Right ventricle myocardium inferior (tissue), 1 donor: Measurements from ENCODE around the gene DEFB110. TPM values are rescaled to one million over a fixed set of nuclear protein-coding genes. Genes with fewer than 3 reads are reported as not detected.

ENCODE experiments used
- ATAC-seq: fragments of 200-7000 bp; cut with Tn5 transposase; one replicate; pipeline ENCODE4 v1.9.1; 2020; ENCODE audit warnings: mild to moderate bottlenecking, moderate library complexity
- DNase-seq: peaks from one replicate; pipeline ENCODE4 v3.0.0; 2021; ENCODE audit errors: missing footprints
- intact Hi-C: fragments of 100-400 bp; cut with DNase I; formaldehyde crosslinking; loops from one replicate; pipeline ENCODE4 v1.11.0; 2022
- long read RNA-seq: library from polyadenylated mRNA; unstranded; transcript quantifications from one replicate; pipeline ENCODE4 v2.0.0, GENCODE V29; 2021
- total RNA-seq: library from RNA; stranded (reverse); fragmentation: NEBNext Ultra II Directional; extraction: Animal tissue kit (Norgen Biotek cat#: 25700); gene quantifications from one replicate; pipeline ENCODE4 v1.2.1, GENCODE V29; 2021
- donor health status: DM: no; HTN: yes; CAD: no; lungs with severe emphysema.

The DEFB110 gene
- total RNA-seq, result not detected
- long read RNA-seq, result 0 reads

DNA sequence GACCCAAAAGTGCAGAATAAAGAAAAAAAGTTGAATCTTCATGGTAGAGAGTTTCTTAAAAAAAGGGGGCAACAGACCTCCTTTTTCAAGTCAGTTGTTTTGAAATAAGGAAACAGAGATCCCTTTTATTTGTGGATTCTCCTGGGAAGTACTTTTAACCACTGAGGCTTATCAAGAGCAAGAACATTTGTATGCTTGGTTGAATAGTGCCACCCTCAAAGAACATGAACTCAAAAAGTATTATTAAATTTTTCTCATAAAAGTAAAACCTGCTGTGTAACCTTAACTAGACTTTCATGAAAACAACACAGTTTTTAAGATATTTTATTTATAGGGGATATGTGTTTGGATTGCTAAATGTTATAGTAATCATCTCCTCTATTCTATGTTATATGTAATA lies at the start of gene DEFB110:
Gene DEFB110, minus strand, starts transcription at position 101 of the 400 bp plus-strand sequence. Its CDS starts 59 bp downstream, at position 42.
- DNase-seq, result no peak
- no peak for ATAC-seq
- intact Hi-C loops, result no loop called here

DNA sequence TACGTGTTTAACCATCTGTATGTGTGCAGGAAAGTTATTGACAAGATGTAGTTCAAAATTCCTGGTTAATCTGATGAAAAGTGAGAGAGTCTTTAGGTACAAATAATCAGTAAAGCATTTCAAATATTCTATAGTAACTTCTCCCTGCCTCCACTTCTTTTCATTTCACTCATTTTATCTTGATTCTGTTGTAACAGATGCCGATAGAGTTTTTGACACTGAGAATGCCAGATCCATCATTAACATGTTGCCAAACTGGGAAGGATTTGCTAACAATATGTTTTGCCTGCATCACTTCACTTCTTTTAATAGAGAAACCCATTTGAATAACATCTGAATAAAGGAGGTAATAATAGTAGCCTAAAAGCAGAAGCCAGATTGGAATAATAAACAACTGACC lies 48.3 kb upstream of the DEFB110 start:
- ATAC-seq (no peak), DNase-seq (no peak)
- intact Hi-C loops, result no loop called here

DNA sequence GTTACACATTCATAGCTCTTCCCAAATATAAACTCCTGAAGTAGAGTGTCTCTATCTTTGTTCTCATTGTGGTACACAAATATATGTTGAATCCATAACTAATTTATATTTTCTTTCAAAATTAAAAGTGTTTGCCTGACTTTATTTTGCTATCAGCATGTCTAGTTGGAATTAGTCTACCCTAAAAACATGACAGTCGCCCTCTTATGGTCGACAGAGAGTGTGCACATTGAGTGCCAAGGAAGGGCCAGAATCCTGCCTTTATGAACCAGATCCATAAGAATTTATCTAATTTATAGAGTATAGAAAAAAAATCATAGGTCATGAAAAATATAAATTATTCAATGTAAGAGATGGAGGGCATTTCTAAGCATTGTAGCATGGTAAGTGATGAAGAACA lies 40.3 kb upstream of the DEFB110 start:
- no peak for ATAC-seq
- intact Hi-C loops, result no loop called here
- no peak for DNase-seq

DNA sequence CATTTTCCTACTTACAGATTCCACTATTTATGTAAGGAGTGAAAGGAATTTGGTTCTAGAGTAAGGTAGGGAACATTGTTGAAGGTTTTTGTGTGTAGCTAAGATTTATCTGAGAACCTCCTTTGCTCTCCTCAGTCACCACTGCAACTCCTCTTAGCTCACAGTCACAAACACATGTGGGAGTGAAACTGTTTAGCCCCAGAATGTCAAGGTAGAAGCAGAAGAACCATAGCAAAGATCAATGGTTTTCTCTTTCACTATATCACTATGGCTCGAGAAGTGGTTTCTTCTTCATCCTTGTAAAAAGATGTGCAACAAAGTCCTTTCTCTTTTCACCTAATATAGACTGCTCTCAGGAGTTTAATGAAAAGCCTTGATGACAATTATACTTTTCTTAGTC lies 34.4 kb upstream of the DEFB110 start:
- no peak for ATAC-seq
- no peak for DNase-seq
- intact Hi-C loops, result no loop called here

DNA sequence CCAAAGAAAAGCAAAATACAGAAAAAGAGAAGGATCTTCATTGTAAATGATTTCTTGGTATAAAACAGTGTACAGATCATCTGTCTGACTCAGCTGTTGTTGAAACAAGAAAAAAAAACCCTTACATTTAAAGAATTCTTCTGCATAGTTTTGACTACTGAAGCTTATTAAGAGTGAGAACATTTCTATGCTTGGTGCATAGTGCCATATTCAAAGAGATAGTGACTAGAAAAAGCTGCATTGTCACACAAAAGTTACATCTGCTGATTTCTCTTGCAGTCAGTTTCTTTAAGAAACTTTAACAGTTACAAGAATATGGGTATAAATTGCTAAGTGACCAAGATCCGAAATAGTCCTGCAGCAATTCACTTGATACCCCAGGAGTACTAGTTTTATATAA lies 28.0 kb upstream of the DEFB110 start, which contains the start of gene DEFB112:
Gene DEFB112, minus strand, starts transcription at position 101 of the 400 bp plus-strand sequence. Its CDS starts 60 bp downstream, at position 41.
- DNase-seq (no peak), ATAC-seq (no peak)
- intact Hi-C loops, result no loop called here

DNA sequence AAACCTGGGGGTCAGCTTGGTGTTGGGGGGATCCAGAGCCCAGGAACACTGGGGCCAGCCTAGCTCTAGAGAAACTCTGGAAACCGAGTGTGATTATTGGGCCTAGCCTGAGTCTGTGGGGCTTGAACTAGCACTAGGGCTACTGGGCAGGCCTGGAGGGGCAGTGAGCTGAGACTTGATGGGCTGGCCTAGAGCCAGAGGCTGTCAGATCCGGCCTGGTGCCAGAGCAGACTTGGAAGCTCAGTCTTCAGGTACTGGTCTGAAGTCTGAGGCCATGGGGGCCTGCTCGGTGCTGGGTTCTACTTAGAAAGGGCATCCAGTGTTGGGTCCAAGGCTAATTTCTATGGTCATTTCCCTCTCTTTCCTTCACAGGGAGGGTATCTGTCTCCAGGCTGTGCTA lies 25.2 kb upstream of the DEFB110 start:
- ATAC-seq (no peak), DNase-seq (no peak)
- intact Hi-C loops, result no loop called here

DNA sequence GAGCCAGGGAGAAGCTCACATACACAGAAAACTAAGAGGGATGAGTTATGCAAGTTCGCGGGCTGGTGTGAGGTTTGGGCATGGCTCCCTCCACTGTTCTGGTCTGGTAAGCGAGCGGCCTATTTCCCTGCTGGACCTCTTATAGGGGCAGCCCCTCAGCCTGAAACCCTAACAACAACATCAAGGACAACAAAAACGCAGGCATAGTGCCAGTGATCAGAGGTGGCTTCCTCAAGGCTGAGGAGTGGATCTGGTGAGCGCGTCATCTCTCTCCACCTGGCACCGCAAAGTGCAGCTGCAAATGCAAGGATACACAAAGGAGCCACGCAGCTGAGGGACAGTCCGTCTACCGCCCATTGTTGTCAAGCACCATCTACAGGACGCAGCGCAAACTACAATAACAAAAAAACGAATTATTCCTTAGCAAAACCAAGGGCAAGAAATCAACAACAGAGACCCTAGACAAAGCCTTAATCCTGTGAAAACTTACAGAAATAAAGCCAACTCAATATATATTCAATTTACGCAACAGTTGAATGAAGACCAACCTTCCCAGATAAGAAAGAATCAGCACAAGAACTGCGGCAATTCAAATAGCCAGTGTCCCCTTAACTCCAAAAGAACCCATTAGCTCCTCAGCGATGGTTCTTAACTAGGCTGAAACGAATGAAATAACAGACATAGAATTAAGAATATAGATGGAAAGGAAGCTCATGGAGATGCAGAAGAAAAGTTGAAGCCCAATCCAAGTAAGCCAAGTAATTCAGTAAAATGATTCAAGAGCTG lies 9.2 kb upstream of the DEFB110 start:
- no peak for DNase-seq
- intact Hi-C loops, result no loop called here

DNA sequence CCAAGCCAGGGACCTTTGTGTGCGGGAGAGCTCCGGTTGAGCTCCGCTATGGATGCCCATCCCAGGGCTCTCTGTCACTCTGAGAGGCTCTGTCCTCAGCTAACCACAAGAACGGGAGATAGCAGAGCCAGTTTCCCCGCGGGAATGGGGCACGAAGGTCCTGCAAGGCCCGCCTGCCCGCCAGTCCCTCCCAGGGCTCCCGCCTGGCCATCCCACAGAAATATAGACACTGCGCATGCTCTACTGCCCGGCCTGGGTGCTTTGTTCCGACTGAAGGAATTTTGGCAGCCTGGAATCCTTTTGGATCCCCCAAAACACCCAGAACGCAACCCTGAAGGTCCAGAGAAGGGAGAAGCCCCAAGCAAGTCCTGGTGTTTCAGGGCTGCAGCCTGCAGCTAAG lies 8.6 kb upstream of the DEFB110 start:
- ATAC-seq, result no peak
- no peak for DNase-seq
- intact Hi-C loops, result no loop called here

More for the DNA sequence above, 9.2 kb upstream of the DEFB110 start:
- ATAC-seq, result no peak

DNA sequence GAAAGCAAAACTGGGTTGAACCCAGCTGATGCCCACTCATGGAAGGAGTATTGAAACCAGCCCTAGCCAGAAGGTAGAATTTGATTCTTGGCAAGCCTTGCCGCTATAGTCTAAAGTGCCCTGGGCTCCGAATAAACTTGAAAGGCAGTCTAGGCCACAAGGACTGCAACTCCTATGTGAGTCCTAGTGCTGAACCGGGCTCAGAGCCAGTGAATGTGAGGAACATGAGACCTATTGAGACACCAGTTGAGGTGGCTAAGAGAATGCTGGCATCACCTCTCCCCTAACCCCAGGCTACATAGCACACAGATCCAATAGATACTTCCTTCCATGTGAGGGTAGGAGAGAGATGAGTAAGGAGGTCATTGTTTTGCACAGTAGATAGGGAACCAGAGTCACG lies 3.5 kb upstream of the DEFB110 start:
- intact Hi-C loops, result no loop called here
- DNase-seq (no peak), ATAC-seq (no peak)

DNA sequence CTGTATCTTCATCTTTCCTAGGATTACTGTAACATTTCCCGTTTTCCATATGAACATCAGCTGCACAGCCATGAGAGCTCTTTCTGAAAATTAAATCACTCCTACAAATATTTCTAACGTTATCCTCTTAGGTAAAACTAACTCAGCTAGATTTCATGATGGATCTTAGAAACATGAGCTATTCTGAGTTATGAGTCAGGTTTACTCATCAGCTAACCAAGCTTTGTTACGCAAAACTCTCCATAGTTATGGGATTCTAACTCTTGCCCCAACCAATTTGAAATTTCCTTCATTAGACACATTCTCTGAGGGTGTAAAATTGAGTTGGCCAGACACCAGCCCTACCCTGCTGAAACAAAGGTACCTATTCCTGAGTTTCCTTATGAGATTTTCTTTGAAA lies 14.0 kb downstream of the DEFB110 start:
- intact Hi-C loops, result no loop called here
- ATAC-seq (no peak), DNase-seq (no peak)

DNA sequence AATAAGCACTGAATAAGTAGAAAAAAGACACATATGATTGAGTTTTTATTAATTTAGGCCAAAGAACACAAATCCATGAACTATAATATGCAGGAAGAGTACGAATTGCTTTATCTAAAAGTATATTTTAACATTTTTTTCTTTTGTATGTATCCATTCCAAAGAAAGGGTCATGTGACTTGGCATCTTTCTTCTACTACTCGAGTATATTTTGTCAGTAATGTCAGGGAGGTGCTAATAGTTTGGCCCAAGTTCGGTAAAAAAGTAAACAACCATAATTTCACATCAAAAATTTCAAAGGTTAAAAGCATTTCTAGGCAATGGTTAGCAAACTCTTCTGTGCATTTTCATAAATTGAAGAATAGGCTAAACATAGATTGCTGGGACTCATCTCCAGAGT lies 18.7 kb downstream of the DEFB110 start:
- intact Hi-C loops, result no loop called here
- ATAC-seq, result no peak

DNA sequence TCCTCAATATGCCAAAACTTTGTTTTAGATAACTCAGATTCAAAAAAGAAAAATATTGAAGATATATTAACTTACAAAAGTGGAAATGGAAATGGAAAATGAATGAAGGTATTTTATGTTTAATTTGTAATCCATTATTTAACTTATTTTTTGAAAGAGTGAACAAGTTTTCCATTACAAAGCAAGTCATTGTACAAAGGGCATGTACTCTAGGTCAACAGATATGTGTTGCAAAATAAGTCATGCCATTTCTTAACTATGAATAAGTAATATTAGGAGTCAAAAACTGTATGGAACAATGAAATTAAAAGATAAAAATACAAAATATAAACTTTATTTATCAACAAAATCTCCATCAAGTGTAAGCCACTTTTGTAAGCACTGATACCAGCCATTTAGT lies 26.5 kb downstream of the DEFB110 start:
- ATAC-seq (no peak), DNase-seq (no peak)
- intact Hi-C loops, result no loop called here

More for the DNA sequence above, 18.7 kb downstream of the DEFB110 start:
- no peak for DNase-seq

DNA sequence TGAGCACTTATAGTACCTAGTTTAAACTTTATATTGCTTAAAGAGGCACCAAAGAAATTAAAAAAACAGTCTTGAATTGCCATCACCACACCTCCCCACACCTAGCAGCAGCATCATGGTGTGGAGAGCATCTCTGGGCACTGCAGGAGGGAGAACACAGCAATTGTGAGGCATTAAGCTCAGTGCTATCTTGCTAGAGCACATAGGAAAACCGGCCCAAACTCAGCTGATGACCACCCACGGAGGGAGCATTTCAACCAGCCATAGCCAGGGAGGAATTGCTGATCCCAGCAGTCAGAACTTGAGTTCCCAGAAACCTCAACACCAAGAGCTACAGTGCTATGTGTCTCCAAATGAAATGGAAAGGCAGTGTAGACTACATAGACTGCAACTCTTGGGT lies 32.9 kb downstream of the DEFB110 start:
- intact Hi-C loops, result no loop called here

DNA sequence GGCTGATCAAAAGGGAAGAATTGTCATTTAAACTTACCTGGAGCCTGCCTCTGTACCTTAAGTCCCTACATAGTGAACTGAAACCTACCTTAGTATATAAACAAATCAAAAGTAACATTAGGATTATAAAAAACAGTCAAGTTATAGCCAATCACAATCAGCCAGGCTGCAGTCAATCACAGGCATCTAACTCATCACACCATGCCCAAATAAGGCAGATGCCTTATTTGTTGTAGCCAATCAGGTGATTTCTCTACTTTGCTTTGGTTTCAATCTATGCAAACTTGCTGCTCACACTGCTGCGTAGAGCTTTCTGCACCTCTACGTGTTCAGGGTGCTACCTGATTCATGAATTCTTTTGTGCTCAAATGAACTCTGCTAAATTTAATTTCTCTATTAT lies 34.0 kb downstream of the DEFB110 start:
- DNase-seq (no peak), ATAC-seq (no peak)
- intact Hi-C loops, result no loop called here

More for the DNA sequence above, 32.9 kb downstream of the DEFB110 start:
- ATAC-seq, result no peak
- no peak for DNase-seq

DNA sequence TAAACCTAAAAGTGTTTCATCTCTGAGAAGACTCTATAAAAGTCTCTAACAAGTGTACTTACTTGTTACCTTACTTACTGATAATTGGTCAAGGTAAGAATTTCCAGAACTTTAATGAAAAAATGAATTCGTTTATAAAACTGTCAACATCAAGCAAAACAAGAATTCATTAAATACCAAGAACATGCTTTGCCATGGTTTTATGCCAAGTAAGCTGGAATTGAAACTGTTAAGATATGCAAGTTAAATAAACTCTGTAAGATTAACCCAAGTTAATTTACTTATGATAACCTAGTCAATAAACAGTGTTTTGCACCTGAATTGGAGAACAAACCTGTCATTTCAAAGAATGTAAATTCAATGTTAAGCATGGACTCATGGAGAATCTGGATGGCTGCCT lies 35.2 kb downstream of the DEFB110 start:
- intact Hi-C loops, result no loop called here
- DNase-seq (no peak), ATAC-seq (no peak)

DNA sequence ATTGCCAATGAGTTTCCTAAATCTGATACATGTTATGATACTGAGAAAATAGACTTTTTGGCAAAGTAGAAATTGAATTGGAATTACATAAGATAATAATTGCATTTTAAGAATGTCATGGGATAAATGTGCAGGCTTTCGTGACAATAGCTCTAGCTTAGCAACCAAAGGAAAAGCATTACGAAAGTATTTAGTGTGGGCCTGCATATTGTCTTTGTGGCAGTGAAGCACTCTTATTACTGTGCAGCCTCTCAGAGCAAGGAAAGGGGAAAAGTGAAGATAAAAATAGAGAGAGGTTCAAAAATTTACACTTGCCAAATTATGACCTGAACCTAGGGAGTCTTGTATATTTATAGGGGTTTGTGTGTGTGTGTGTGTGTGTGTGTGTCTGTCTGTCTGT lies 39.7 kb downstream of the DEFB110 start:
- ATAC-seq (no peak), DNase-seq (no peak)
- intact Hi-C loops, result no loop called here

DNA sequence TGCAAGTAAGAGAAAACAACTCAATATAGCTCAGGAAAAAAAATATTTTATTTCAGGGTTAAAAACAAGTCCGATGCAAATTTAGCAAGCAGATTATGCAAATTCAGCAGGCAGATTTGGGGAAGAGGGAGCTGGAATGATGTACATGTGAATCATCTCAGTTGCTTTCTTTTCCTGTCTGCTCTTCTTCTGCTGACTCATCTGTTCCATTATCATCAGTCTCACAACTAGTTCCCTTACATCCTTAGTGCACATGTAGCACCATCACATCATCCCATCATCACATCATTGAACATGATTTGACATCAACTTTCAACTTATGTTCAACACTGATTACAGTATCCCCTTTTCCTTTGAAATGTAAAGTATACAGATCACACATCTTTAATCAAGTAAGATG lies 40.9 kb downstream of the DEFB110 start:
- intact Hi-C loops, result no loop called here
- no peak for ATAC-seq
- DNase-seq, result no peak

DNA sequence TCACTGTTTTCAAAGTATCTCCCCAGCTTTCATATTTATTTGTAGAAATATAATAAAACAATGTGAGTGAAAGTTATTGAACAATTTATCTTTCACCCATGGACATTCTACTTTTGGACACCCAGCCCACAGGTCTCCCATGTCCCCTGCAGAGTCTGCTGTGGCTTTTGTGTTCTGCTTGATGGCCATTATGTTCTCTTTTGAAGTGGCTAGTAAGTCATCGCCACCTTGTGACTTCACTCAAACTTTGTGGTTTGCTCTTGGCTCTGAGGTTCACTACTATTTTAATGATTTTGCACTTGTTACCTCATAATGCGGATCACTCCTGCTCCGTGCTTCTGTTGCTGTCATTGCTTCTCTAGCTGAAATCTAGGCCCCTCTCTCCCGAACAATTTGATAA lies 42.2 kb downstream of the DEFB110 start:
- intact Hi-C loops, result no loop called here
- no peak for DNase-seq
- ATAC-seq, result no peak

DNA sequence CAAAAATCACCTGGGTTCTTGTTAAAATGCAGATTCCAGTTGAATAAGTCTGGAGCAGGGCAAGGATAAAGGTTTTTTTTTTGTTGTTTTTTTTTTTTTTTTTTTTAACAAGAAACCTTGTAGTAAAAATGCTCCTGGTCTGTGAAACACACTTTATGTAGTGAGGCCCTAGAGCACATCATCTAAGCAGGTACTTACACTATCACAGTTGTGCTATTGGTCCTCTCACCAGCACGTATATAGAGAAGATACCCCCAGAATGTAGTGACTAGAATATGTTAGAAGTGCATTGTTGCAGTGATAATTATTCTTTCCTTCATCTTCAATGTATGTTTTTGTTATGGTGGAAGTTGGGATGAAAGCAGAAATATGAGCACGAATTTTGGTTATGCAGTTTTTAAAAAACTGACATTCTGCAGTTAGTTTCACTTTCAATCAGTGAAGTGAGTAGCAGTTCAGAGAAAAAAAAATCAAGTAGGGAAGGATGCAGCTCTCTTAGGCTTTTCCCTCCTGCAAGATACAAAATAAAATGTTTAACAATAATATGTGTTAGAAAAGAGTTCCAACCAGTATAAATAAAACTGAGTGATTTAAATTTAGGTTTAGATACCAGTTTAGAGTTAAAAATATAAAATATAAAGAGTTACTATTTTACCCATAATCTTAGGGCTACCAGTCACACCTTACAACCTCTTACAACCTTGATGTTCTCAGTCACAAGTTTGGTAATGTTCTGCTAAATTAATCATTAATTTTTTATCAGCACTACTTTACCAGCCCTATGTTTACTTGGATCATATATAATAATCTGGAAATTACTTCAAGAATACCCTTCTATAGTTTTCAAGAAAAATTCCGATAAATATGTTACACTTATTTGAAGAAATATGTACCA lies 43.2 kb downstream of the DEFB110 start:
- no peak for ATAC-seq
- DNase-seq, result no peak
- intact Hi-C loops, result no loop called here

DNA sequence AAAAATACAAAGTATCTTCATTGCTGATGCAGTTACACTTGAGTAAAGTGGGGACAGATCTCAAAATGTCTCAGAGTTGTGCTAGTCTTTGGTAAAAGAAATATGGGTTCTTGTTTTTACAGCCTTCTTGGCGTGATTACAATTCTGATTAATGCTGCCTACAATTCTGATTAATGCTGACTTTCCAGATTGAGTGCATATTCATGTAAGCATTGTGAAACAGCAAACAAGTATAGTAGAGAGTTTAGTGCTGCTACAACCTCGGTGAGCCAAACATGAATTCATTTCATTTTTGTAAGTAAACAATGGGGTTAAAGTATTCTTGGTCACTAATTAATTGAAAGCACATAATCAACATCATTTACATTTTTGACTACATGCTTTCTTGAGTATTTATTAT lies 52.2 kb downstream of the DEFB110 start, which contains the start of gene DEFB113:
Gene DEFB113, minus strand, starts transcription at position 21 of the 400 bp plus-strand sequence. Its CDS starts 0 bp downstream, at position 21.
- no peak for DNase-seq
- ATAC-seq, result no peak
- intact Hi-C loops, result no loop called here
